HG02588 (cell line): ENCODE results near the gene SPTLC3.

Source experiments
- ATAC-seq: cut with Tn5 transposase; IDR thresholded peaks from one replicate; pipeline ENCODE4 v1.9.1; 2021; ENCODE audit warnings: mild to moderate bottlenecking, moderate library complexity; ENCODE audit not compliant: unreplicated experiment

SPTLC3 gene

DNA sequence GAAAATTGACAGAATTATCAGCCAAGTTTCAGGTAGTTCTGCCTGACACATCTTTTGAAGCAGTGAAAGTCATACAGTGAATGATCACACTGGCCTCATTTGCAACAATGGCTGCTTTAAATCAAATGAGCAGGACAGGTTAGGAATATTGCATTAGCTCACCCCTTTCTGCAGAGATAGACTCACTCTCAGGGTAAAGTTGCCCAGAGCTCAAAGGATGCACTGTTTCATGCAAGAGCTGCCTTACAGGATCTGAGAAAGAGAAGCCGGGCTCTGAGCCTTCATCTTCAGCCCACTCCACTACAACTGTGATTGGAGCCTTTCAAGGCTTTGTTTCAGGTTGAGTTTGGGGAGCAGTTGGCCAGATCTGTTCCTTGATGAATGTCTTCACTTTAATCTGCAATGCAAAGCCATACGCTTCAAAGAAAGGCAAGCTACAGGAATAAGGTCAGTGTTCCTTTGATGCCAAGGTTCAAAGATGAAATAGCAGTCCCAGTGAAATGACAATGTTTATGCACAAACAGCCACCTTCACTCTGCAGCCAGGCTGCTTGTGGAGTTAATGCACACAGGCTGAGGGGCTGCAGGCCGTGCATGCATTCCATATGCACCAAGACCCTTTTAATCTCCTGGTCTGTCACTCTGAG, 121.4 kb downstream of the SPTLC3 start:
- no peak for ATAC-seq

DNA sequence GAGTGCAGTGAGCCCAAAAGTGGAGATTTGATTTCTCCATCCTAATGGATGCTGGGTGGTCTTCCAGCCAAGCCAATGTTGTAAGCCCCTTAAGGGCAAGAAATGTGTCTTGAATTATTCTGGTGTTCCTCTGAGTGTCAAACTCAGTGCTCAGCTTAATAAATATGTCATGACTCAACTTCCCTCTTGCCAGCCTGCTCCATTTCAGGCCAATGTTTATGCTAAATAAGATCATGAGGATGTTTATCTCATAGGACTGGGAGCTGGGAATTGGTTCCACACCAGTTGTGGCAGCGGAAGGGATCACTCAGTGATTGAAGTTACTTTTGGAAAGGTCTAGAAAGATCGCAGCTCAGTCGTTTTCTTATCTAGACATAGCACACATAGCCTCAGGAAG, 121.9 kb downstream of the SPTLC3 start:
- ATAC-seq = no peak

DNA sequence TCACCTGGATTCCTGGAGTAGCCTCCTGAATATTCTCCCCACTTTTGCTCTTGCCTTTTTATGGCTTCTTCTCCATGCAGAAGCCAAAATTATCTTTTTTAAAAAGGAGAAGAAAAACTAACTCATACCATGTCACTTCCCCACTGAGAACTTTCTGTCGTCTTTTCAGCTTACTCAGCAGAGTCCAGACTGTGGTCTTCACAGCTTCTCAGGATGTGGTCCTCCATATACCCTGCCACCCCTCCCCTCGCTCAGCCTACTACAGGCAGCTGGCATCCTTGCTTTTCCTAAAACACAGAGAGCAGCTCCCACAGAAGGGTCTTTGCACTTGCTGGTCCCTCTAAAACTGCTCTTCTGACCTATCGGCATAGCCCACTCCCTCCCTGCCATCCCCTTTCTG, 122.9 kb downstream of the SPTLC3 start:
- ATAC-seq = no peak

DNA sequence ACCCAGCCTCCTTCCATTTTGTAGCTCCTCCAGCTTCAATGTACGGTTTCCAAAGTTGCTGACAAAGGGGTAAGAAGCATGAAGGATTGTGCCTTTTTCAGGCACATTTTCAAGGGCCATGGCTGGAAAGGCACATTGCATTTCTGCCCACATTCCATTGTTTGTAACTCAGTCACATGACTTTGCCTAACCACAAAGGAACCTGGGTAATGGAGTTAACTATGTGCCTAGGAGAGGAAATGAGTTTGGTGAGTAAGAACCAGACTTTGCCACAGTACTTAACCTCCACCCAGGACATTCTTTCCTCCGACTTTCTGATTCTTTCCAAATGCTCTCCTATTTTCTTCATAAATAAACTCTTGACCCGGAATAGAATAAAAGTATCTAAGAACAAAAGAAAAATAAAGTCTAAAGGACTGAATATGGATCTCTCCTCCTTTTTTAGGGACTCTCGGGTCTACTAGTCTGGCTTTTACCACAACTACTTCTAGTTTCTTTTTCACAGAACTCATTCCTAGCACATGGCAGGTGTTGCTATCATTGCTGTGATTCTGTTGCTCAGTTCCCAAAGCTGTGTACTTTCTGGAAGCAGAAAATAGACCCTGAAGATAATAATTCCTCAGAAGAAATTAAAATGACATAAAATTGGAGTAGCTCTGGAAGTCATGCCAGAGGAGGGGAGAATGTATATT, 130.8 kb downstream of the SPTLC3 start:
- ATAC-seq = no peak

DNA sequence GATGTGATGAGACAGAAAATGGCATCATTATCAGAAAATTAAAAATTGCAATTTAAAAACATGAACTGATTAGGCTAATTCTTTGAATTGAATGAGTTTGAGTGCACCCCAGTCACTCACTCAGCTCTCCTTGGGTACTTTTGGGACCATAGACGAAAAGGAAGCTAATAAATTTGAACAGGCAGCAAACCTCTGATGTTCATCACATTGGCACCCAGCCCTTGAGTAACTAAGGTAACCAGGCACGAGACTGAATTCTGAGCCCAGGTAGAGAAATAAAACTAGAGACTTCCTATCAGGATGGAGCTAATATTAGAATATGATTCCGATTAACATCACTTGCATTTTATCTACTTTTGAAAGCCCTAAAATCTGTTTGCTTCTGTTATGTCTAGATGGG, 131.4 kb downstream of the SPTLC3 start:
- no peak for ATAC-seq

DNA sequence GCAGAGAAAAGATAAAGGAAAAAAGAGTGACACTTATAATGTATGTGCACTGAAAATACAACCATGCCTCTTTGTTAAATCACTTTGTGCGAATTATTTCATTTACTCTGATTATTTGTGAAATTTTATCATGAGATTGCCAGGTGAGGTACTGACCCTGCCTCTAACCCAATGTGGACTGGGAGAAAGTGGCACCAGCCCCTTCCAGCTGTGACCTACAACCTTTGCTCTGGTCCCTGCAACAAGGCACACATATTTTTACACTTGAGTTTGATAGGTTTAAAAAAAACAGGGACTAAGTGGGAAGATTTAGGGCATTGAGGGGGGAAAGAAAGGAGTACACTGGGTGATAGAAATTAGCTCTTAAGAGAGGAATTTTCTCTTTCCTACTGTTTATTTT, 132.0 kb downstream of the SPTLC3 start:
- ATAC-seq = no peak

DNA sequence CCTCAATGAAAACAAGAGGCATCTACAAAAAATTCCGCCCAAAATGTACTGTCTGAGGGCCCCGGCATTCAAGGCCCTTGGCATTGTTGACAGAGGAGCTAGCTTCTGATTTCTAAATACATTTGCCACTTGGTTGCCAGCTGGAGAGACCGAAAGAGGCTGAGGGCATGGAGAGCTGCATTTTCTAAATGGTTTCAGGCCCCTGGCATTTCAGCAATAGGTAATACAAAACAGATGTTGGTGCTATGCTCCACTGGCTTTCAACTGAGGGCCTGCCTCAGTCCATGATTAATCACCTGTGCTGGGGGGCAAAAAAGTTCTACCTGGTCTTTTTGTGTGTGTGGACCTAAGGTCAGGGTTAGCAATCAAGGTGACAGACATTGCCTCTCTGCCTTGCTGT, 132.8 kb downstream of the SPTLC3 start:
- no peak for ATAC-seq

DNA sequence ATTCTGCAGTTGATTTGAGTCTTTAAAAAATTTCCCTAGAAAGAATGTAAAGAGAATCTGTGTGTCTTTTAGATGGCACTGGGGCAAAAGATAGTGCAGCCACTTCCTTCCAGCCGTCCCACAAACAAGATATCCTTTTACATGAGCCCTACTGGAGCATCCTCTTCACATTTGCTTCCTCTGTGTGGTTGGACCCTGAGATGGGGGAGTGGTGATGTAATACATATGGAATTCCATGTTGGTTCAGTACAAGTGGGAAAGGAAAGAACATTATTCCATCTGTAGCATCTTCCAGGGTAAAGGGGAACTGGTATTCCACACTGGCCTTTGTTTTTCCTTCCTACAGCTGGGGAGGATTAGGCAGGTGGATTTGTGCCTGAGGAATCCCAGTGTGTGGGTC, 133.4 kb downstream of the SPTLC3 start:
- ATAC-seq = no peak

DNA sequence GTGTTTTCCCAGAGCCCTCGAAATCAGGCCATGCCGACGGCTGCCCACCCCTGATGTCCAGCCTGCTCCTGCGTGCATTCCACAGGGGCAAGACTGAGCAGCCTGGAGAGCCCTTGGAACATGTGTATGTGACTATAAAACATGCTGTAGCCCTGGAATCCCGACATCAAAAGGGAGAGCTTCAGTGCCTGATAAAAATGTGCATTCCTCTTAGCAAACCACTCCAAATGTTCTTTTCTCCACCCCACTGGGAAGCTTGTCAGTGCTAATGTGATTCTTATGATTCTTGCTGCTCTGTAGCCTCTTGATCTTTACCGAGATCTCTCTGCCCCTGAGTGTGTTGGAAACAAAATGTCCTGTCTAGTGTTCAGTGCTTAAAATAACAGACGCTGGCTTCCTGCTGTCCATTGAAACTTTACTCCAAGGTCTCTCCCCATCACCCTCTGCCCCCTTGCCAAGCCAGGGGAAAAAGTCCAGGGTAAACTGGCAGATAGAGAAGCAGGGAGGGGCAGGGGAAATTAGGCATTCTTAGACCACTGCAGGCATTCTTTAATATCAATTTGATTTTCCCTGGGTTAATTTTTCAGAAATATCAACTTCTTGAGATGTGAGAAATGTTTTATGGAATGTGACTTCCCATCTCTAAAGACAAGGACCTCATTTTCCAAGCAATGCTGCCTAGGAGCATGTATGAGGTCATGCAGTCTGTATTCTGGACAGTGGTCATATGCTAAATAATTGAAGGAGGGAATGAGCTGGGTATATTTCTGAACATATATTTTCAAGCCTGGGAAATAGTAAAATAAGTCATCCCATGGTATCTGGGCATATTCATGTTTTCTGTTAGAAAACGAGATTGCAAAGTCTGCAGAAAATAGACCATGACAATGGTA, 138.5 kb downstream of the SPTLC3 start:
- ATAC-seq = no peak

DNA sequence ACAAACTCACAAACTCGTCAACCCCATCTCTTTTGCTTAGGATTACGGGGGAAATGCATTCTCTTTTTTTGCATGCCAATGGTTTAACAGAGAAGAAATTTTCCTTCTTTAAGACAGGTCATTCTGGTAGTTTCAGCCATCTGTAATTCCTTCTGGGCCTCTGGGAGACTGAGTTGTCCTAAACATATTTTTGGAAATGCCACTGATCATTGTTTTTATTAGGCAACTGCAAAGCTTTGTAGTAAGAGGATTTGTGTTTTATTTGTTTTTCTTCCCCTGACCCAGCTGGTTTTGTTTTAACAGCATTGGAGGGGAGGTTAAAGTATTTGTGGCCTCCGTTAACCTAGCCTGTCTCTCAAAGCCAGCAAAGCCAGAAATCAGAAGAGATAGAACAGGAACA, 139.2 kb downstream of the SPTLC3 start:
- no peak for ATAC-seq

DNA sequence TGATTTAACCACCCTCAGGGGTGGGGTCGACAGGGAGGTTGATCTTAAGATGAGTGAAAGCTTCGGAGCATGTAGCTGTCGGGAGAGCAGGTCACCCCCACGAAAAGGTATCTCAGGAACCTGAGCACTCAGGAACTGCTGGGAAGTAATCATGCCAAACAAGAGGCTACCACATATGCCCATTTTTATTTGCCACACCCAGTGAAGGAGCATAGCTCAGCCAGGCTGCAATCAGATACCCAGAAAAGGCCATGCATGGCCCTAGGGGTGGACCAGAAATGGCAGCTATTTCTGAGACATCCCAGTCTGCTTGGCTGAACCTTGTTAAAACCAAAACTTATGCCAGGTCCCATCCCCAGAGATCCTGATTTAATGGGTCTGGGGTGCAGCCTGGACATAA, 139.6 kb downstream of the SPTLC3 start:
- no peak for ATAC-seq

DNA sequence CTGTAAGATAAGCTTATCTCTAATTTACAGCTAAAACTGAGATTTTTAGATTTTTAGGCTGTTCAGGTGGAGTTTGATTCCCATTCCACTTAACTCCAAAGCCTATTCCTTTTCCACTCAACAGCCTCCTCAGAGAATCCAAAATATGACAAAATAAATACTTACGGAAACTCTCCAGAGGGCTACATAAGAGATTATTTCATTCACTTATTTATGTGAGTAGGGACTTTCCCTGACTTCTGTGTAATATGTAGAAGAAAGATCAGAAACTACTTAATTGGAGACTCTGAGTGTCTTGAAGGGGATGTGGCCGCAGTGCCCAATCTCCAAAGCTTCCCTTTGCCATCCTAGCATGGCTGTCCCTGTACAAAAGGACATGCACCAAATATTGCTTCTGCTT, 140.2 kb downstream of the SPTLC3 start:
- no peak for ATAC-seq

DNA sequence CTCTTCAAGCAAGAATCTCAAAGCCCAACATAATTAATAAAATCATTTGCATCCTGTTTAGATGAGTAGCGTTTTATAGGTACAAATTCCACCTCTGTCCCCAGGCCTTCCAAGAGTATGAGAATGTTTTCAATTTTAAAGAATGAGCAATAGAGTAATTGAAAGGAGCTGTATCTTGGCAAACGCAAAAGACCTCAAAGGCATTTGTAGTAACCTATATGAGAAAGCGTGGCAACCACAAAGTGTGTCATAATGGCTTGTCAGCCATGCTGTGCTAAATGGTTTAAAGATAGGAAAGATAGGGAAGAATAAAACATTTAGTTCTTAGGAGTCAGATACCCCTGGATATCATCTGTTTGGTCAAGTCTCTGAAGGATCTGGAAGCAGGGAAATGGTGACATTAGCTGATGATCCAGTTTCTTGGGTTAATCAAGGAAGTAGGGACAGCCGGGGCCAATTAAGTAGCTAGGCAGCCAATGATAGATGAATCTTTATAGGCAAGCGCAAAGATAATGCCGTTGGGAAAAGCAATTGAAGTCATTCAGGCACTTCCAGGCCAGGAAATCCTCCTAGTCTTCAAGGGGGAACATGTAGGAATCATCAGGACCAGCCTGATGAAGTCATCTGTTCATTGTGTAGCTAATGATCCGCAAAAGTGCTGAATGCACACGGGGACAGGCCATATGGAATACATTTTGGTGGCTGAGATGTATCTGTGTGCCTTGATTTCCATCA, 140.8 kb downstream of the SPTLC3 start:
- ATAC-seq = no peak

DNA sequence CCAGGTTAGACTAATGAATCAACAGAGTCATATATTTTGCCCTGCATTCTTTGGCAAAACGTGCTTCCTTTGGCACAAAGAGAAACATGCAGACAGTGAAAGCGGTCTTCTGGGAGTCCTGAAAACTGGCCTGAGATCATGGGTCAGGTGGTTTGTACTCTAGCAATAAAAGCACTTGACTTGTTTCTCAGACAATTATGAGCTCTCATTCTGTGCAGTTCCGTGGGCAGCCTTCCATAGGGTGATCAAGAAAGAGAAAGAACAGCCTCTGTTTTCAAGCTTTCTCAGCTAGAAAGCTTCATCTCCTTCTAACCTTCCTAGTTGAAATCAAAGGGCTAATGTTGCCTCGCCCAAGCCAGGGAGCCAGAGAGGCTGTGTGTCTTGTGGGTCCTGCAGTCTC, 149.6 kb downstream of the SPTLC3 start:
- no peak for ATAC-seq

DNA sequence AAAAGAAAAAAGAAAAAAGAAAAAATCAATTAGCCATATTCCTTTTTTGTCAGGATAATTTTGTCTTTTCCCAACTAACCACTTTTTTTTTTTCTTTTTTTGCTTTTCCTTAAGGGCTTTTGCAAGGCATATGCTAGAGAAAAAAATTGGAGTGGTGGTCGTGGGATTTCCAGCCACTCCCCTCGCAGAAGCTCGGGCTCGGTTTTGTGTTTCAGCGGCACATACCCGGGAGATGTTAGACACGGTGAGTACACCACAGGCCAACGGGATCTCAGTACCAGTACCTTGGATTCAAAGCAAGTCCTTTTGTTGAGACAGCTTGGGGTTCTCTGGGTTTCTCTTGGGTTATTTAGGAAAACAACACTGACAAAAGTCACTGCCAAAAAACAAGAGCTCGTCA, 151.1 kb downstream of the SPTLC3 start:
- ATAC-seq = no peak

DNA sequence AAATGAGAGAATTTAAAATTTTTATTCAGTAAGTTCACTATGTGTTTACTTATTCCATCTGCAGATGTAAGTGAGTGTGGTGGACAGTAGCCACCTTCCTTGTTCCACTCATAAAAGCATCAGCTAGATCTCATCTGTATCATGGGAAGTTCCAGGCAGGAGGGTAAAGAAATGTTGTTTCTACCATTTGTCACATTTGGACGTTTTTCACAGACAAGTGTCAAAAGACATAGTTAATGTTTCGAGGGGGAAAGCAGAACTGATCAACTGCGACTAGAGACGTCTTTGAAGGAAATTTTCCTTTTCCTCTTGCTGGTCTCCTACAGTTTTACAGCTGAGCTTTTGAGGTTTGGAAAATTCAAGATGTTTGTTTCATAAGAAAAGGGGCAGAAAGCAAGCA, 156.4 kb downstream of the SPTLC3 start:
- no peak for ATAC-seq

DNA sequence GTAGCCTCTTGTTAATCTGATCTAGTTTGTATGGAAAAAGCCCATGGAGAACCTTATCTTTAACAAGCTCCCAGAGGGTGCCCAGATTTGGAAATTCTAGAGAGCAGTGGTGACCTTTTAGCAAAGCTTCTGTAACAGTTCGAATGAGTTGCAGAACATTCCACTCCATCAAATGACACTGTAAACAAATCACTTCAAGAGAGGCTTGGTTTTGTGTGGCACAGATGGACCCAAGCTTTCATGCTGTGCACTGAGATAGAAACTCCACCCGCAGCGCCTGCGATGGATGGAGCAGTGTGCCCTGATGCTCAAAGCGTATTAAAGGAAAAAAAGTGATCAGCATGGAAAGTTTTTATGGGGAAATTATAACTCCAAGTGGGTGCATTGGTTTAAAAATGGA, 157.2 kb downstream of the SPTLC3 start:
- no peak for ATAC-seq

DNA sequence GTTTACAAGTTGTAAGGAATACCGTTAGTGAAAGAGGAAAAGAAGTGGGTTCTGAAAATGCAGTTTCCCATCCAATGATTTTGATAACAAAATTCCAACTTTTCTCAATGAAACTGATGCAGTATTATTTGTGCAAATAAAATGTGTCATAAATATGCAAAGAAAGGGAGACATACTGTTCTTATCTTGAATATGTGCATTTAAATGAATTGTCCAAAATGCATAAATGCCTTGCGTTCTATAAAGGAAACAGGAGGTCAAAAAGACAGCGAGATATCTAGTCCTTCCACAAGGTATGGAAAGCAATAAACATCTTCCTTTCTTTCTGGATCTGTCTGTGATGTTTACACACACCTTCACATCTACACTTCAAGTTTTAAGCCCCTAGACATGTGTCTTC, 157.7 kb downstream of the SPTLC3 start:
- no peak for ATAC-seq

DNA sequence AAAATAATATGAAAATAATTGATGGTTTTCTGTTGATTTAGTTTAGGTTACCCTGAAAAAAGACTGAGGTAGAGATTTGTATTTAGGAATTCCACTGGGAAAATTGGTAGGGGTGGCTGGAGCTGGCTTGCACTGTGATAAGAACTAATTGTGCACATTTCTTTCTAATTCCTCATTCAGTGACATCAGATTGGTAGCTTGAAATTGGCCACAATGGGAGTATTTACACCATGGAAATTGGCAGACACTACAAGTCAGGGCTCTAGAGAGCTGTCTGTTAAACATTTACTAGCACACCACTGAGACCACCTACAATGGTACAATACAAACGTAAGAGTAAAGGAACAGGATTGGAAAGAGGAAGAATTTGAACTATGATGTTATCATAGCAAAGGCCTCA, 160.3 kb downstream of the SPTLC3 start:
- ATAC-seq = no peak

DNA sequence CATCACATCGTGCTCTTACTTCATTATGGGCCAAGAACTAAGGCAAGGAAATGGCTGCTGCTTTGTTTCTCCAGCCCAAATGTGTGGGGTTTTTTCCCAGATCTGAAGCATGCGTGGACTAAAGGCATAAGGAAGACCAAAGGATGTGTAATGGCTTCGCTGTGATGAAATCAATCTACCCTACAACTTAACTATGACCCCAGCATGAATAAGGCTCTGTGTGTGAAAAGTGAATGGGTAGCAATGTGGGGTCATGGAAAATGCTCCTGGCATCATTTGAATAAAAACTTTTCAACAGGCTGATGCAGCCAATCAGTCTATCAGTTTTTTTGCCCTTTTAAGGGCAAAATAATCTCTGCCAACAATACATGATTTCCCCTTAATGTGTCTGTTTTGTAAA, 162.0 kb downstream of the SPTLC3 start:
- no peak for ATAC-seq

DNA sequence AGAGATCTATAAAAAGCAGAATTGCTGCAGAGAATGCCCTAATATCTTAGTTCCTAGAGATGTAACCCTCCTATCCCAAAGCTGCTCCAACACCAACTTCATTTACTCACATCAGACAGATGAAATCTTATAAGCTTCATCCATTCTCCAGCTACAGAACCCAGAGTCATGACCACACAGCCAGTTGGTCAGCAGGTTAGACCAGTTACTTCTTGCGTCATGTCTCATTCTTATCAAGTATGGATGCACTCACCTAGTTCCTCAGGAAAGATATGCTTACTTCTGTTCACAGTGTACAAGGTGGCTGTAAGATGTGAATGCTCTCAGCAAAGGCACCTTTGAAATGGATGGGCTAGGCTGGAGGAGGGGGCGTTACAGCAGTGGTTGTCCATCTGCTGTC, 164.4 kb downstream of the SPTLC3 start:
- ATAC-seq = no peak
